Right ventricle myocardium superior (tissue), 1 donor: ENCODE data around the gene SMAD7. TPM values are rescaled to one million over a fixed set of nuclear protein-coding genes. Genes with fewer than 3 reads are reported as not detected.

ENCODE experiments used
- ATAC-seq: fragments of 200-7000 bp; cut with Tn5 transposase; one replicate; pipeline ENCODE4 v1.9.1; 2020; ENCODE audit warnings: mild to moderate bottlenecking; ENCODE audit not compliant: poor library complexity
- DNase-seq: peaks from one replicate; pipeline ENCODE4 v3.0.0-alpha.2; 2020
- intact Hi-C: fragments of 100-400 bp; cut with DNase I; formaldehyde crosslinking; loops from one replicate; pipeline ENCODE4 v1.11.2; 2022
- total RNA-seq: library from RNA; stranded (reverse); fragmentation: NEBNext Ultra II Directional; extraction: Animal tissue kit (Norgen Biotek cat#: 25700); gene quantifications from one replicate; pipeline ENCODE4 v1.2.1, GENCODE V29; 2021
- donor health status: DM: no; HTN: yes; CAD: no; lungs with severe emphysema.

The SMAD7 gene
- total RNA-seq, 1 donor from 2014 or later: 14.0 TPM

- intact Hi-C loops: no loop called here
- ATAC-seq: no peak
- no peak for DNase-seq
Measured at GRCh38 chr18:48910972-48911545, 39.7 kb downstream of the SMAD7 start.

GRCh38 chr18:48909721-48910120 lies 41.0 kb downstream of the SMAD7 start:
- intact Hi-C loops: no loop called here
- no peak for DNase-seq
- no peak for ATAC-seq

- ATAC-seq (no peak), DNase-seq (no peak)
- intact Hi-C loops: no loop called here
Measured at GRCh38 chr18:48908916-48909315, 41.8 kb downstream of the SMAD7 start.

GRCh38 chr18:48905513-48905912 lies 45.3 kb downstream of the SMAD7 start:
- ATAC-seq: no peak
- intact Hi-C loops: no loop called here
- no peak for DNase-seq

- intact Hi-C loops: no loop called here
- DNase-seq (no peak), ATAC-seq (no peak)
Measured at GRCh38 chr18:48904847-48905394, 45.8 kb downstream of the SMAD7 start.

- no peak for DNase-seq
- ATAC-seq: no peak
Measured at GRCh38 chr18:48904091-48904490, 46.7 kb downstream of the SMAD7 start.

GRCh38 chr18:48902856-48903601 lies 47.7 kb downstream of the SMAD7 start:
- ATAC-seq (peak; percentile 81), DNase-seq (peak; percentile 81)
- intact Hi-C loops: no loop called here

More at GRCh38 chr18:48904091-48904490, 46.7 kb downstream of the SMAD7 start:
- intact Hi-C loops: no loop called here

- peak; percentile 92 for DNase-seq
- ATAC-seq: peak; percentile 83
- intact Hi-C loops: no loop called here
Measured at GRCh38 chr18:48902023-48902855, 48.5 kb downstream of the SMAD7 start.

GRCh38 chr18:48901145-48902022 lies 49.4 kb downstream of the SMAD7 start:
- intact Hi-C loops: no loop called here
- DNase-seq (no peak), ATAC-seq (no peak)

- DNase-seq: no peak
- no peak for ATAC-seq
- intact Hi-C loops: no loop called here
Measured at GRCh38 chr18:48900469-48900868, 50.3 kb downstream of the SMAD7 start.

GRCh38 chr18:48899558-48900174 lies 51.1 kb downstream of the SMAD7 start:
- no peak for ATAC-seq
- no peak for DNase-seq
- intact Hi-C loops: no loop called here

- DNase-seq: no peak
- ATAC-seq: no peak
- intact Hi-C loops: no loop called here
Measured at GRCh38 chr18:48898521-48898920, 52.2 kb downstream of the SMAD7 start.

GRCh38 chr18:48897531-48897930 lies 53.2 kb downstream of the SMAD7 start:
- intact Hi-C loops: no loop called here
- DNase-seq: no peak
- no peak for ATAC-seq

GRCh38 chr18:48896875-48897511 lies 53.8 kb downstream of the SMAD7 start:
- ATAC-seq: peak; percentile 71
- intact Hi-C loops: no loop called here
- peak; percentile 82 for DNase-seq

GRCh38 chr18:48896326-48896874 lies 54.4 kb downstream of the SMAD7 start:
- intact Hi-C loops: no loop called here
- DNase-seq (no peak), ATAC-seq (no peak)

- intact Hi-C loops: no loop called here
- no peak for DNase-seq
- ATAC-seq: no peak
Measured at GRCh38 chr18:48894799-48895346, 55.9 kb downstream of the SMAD7 start.
